K562 (cell line): Measurements from ENCODE around the gene VPS26A. TPM values are rescaled to one million over a fixed set of nuclear protein-coding genes. Genes with fewer than 3 reads are reported as not detected.

ENCODE experiments used
- CHD1 ChIP-seq: fragments of 200-600 bp; sonication (generic); IDR thresholded peaks from one replicate; pipeline ENCODE4 v1.6.1; 2012; ENCODE audit warnings: mild to moderate bottlenecking, moderate library complexity, low read length, inconsistent platforms
- DDX20 ChIP-seq: fragments of 450-650 bp; IDR thresholded peaks from 2 replicates; pipeline ENCODE4 v1.6.1; 2016; ENCODE audit warnings: missing genetic modification characterization, low read depth, mild to moderate bottlenecking, missing compliant biosample characterization, moderate library complexity
- FOXJ2 ChIP-seq: fragments of 200-800 bp; sonication (Bioruptor generic); IDR thresholded peaks from 2 replicates; pipeline ENCODE4 v1.6.1; 2016; ENCODE audit warnings: missing genetic modification characterization, missing compliant biosample characterization
- KDM2B ChIP-seq: fragments of 250-450 bp; sonication (Bioruptor Pico); IDR thresholded peaks from 2 replicates; pipeline ENCODE4 v1.8.0; 2021; ENCODE audit warnings: mild to moderate bottlenecking, moderate library complexity
- MTA3 ChIP-seq: fragments of 450-650 bp; formaldehyde crosslinking; IDR thresholded peaks from 2 replicates; pipeline ENCODE4 v1.6.1; 2017; ENCODE audit warnings: mild to moderate bottlenecking, borderline replicate concordance
- NFE2 ChIP-seq: IDR thresholded peaks from 2 replicates; pipeline ENCODE4 v1.6.1; 2014; ENCODE audit warnings: antibody characterized with exemption, low read depth
- PHF8 ChIP-seq: fragments of 200-600 bp; sonication (generic); IDR thresholded peaks from 2 replicates; pipeline ENCODE4 v1.6.1; 2012; ENCODE audit warnings: mixed run types, mild to moderate bottlenecking, inconsistent platforms, low read length, moderate library complexity, borderline replicate concordance
- POLR2A ChIP-seq: fragments of 450-650 bp; conservative IDR thresholded peaks from 2 replicates; pipeline ENCODE4 v1.6.1; 2016
- PTTG1 ChIP-seq: fragments of 450-650 bp; IDR thresholded peaks from 2 replicates; pipeline ENCODE4 v1.6.1; 2016; ENCODE audit warnings: low read depth, mild to moderate bottlenecking, missing genetic modification characterization, missing compliant biosample characterization
- RBFOX2 ChIP-seq: fragments of 200-400 bp; formaldehyde crosslinking; IDR thresholded peaks from 2 replicates; pipeline ENCODE4 v1.6.1; 2017; ENCODE audit warnings: low read depth, mild to moderate bottlenecking, low read length, moderate library complexity
- SRSF3 ChIP-seq: fragments of 200-400 bp; formaldehyde crosslinking; IDR thresholded peaks from 2 replicates; pipeline ENCODE4 v1.6.1; 2016; ENCODE audit warnings: mild to moderate bottlenecking, low read length, moderate library complexity; ENCODE audit not compliant: insufficient read depth
- TBP ChIP-seq: optimal IDR thresholded peaks from 2 replicates; pipeline ENCODE3; 2011; ENCODE audit warnings: low read depth, low read length, improper control_type of control experiment
- YY1 ChIP-seq, 3 experiments: IDR thresholded peaks; 2 replicates each; pipeline ENCODE4 v1.6.1; 2011; ENCODE audit warnings: low read length in 2 of 3, mild to moderate bottlenecking in 2 of 3, moderate library complexity in 2 of 3, borderline replicate concordance in 1 of 3, control low read depth in 1 of 3, low read depth in 1 of 3; ENCODE audit not compliant: insufficient read depth in 3 of 3, insufficient replicate concordance in 2 of 3, control insufficient read depth in 1 of 3, insufficient read length in 1 of 3; ENCODE audit errors: extremely low read depth in 1 of 3
- ZNF766 ChIP-seq: fragments of 200-800 bp; sonication (Bioruptor generic); conservative IDR thresholded peaks from 2 replicates; pipeline ENCODE4 v1.6.1; 2016; ENCODE audit warnings: missing genetic modification characterization, missing compliant biosample characterization
- polyA plus RNA-seq, 8 experiments: library from polyadenylated mRNA; depleted of rRNA in 4 of 8; stranded (reverse) in 5 of 8; unstranded in 3 of 8; fragments of >200 nt; fragmentation: Nextera tagmentation in 2 of 8; fragmentation: Illumina TruSeq in 1 of 8; extraction: Ambion mirVana in 2 of 8; extraction: Trizol in 1 of 8; gene quantifications; 2 replicates each; pipeline versions ENCODE4 v1.2.1 to v1.2.3, GENCODE V29; 2011 to 2014; ENCODE audit warnings: inconsistent platforms in 1 of 8, missing spikeins in 1 of 8
- total RNA-seq, 7 experiments: library from RNA; depleted of rRNA in 6 of 7; stranded (reverse); fragments of >200 nt in 6 of 7; fragmentation: Illumina TruSeq in 2 of 7; extraction: Trizol in 2 of 7; gene quantifications; 2 replicates each; pipeline versions ENCODE4 v1.2.1 to v1.2.3, GENCODE V29; 2011 to 2021; ENCODE audit warnings: low replicate concordance in 1 of 7
- TF ChIP-seq, protein P1 (sequence below): sonication (generic); formaldehyde crosslinking; IDR thresholded peaks from 2 replicates; pipeline ENCODE4 v1.8.0; 2022; ENCODE audit warnings: mild to moderate bottlenecking, missing genetic modification reagents
- TF ChIP-seq, protein P2 (sequence below): fragments of 450-650 bp; formaldehyde crosslinking; IDR thresholded peaks from 2 replicates; pipeline ENCODE4 v1.4.0; 2020; ENCODE audit warnings: mild to moderate bottlenecking, moderate library complexity
- TF ChIP-seq, protein P3 (sequence below): fragments of 450-650 bp; IDR thresholded peaks from 2 replicates; pipeline ENCODE4 v1.6.1; 2016
- TF ChIP-seq, protein P4 (sequence below): fragments of 250-450 bp; sonication (Bioruptor Pico); IDR thresholded peaks from 2 replicates; pipeline ENCODE4 v1.4.0; 2020; ENCODE audit warnings: mild to moderate bottlenecking, moderate library complexity

VPS26A gene
- total and polyA plus RNA-seq, 9 of the 15 experiments (the other 6 are each of a cell fraction or from before 2014, with no cell fraction given): 47.1 to 137 (median 69.3) TPM

DNA sequence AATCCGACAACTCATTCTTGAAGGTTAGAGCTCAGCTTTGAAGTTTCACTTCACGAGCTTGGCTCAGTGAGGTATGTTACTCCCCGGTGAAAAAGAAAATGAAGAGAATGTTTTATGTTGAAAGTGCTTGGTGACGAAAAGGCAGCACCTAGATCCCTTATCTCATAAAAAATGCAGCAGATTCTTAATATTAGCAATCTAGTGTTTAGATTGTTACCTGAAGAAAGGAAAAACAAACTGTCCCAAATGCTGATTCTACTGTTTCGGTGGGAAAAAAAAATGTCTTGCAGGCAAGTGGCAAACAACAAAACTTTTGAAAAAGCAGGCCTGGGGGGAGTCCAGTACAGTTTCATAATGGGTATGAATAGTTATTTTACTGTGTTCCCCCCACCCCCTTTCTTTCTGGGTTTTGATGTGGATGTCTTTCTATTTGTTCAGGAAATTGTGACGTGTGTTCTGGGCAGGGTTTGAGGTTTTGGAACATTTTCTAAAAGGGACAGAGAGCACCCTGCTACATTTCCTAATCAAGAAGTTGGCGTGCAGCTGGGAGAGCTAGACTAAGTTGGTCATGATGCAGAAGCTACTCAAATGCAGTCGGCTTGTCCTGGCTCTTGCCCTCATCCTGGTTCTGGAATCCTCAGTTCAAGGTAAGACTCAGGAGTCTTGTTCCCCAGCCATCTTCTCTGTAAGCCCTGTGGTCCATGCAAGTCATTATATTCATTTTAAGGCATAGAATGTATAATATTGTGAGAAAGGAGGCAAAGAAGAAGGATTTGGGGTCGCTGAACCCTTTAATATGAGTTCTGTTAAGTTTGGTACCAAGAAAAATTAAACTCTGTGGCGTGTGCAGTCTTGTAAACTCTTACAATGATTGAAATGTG lies 36.1 kb upstream of the VPS26A start, which contains the start of gene SRGN (continued):
- TF ChIP-seq, protein P1, sequence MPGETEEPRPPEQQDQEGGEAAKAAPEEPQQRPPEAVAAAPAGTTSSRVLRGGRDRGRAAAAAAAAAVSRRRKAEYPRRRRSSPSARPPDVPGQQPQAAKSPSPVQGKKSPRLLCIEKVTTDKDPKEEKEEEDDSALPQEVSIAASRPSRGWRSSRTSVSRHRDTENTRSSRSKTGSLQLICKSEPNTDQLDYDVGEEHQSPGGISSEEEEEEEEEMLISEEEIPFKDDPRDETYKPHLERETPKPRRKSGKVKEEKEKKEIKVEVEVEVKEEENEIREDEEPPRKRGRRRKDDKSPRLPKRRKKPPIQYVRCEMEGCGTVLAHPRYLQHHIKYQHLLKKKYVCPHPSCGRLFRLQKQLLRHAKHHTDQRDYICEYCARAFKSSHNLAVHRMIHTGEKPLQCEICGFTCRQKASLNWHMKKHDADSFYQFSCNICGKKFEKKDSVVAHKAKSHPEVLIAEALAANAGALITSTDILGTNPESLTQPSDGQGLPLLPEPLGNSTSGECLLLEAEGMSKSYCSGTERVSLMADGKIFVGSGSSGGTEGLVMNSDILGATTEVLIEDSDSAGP (CRISPR knock-in tag): peak; percentile 87
- TF ChIP-seq, protein P2, sequence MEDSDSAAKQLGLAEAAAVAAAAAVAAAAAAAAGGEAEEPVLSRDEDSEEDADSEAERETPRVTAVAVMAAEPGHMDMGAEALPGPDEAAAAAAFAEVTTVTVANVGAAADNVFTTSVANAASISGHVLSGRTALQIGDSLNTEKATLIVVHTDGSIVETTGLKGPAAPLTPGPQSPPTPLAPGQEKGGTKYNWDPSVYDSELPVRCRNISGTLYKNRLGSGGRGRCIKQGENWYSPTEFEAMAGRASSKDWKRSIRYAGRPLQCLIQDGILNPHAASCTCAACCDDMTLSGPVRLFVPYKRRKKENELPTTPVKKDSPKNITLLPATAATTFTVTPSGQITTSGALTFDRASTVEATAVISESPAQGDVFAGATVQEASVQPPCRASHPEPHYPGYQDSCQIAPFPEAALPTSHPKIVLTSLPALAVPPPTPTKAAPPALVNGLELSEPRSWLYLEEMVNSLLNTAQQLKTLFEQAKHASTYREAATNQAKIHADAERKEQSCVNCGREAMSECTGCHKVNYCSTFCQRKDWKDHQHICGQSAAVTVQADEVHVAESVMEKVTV (CRISPR knock-in tag): 0 out of 2 replicates have a peak, but pooled peaks have one; percentile 39
- TF ChIP-seq ZNF766 (CRISPR knock-in tag) (no peak), POLR2A (peak; percentile 96), SRSF3 (no peak), DDX20 (no peak), PHF8 (peak; percentile 40; the same call in 1 of the 2 replicates), YY1 (IDR thresholded peaks at IDR 0.05; ENCODE audit: borderline replicate concordance in 1 of 3, control insufficient read depth in 1 of 3, extremely low read depth in 1 of 3, insufficient read depth in 3 of 3, insufficient read length in 1 of 3, insufficient replicate concordance in 2 of 3, low read depth in 1 of 3, low read length in 2 of 3) (peak in 2 of 3 experiments; percentile 41 to 81), TBP (peak; percentile 96), MTA3 (peak; percentile 79; the same call in 1 of the 2 replicates), CHD1 (peak; percentile 93), NFE2 (peak; percentile 30), FOXJ2 (tag) (0 out of 2 replicates have a peak, but pooled peaks have one; percentile 34), RBFOX2 (peak; percentile 13; the same call in 1 of the 2 replicates), KDM2B (CRISPR knock-in tag) (no peak), PTTG1 (tag) (no peak)
- TF ChIP-seq, protein P3, sequence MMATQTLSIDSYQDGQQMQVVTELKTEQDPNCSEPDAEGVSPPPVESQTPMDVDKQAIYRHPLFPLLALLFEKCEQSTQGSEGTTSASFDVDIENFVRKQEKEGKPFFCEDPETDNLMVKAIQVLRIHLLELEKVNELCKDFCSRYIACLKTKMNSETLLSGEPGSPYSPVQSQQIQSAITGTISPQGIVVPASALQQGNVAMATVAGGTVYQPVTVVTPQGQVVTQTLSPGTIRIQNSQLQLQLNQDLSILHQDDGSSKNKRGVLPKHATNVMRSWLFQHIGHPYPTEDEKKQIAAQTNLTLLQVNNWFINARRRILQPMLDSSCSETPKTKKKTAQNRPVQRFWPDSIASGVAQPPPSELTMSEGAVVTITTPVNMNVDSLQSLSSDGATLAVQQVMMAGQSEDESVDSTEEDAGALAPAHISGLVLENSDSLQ: peak; percentile 56
- TF ChIP-seq, protein P4, sequence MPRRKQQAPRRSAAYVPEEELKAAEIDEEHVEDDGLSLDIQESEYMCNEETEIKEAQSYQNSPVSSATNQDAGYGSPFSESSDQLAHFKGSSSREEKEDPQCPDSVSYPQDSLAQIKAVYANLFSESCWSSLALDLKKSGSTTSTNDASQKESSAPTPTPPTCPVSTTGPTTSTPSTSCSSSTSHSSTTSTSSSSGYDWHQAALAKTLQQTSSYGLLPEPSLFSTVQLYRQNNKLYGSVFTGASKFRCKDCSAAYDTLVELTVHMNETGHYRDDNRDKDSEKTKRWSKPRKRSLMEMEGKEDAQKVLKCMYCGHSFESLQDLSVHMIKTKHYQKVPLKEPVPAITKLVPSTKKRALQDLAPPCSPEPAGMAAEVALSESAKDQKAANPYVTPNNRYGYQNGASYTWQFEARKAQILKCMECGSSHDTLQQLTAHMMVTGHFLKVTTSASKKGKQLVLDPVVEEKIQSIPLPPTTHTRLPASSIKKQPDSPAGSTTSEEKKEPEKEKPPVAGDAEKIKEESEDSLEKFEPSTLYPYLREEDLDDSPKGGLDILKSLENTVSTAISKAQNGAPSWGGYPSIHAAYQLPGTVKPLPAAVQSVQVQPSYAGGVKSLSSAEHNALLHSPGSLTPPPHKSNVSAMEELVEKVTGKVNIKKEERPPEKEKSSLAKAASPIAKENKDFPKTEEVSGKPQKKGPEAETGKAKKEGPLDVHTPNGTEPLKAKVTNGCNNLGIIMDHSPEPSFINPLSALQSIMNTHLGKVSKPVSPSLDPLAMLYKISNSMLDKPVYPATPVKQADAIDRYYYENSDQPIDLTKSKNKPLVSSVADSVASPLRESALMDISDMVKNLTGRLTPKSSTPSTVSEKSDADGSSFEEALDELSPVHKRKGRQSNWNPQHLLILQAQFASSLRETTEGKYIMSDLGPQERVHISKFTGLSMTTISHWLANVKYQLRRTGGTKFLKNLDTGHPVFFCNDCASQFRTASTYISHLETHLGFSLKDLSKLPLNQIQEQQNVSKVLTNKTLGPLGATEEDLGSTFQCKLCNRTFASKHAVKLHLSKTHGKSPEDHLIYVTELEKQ (CRISPR knock-in tag): no peak
